Adrenal gland (tissue), 5 donors: ENCODE results near the gene CENPC.

ENCODE experiments used
- POLR2A ChIP-seq, 2 donors: fragments of 450-650 bp; IDR thresholded peaks; one replicate each; pipeline ENCODE4 v1.6.1; 2017; ENCODE audit warnings: antibody characterized with exemption in 2 of 2, mild to moderate bottlenecking in 2 of 2, moderate library complexity in 1 of 2
- TF ChIP-seq, protein P1 (sequence below), 6 experiments: fragments of 450-650 bp in 4 of 6; fragments of 200-600 bp in 2 of 6; sonication (generic) in 1 of 6; IDR thresholded peaks; 1 replicate in 5 of 6; 2 replicates in 1 of 6; pipeline versions ENCODE4 v1.5.1 to v1.8.0; 2016 to 2021; ENCODE audit warnings: antibody characterized with exemption in 6 of 6, mild to moderate bottlenecking in 2 of 6, moderate library complexity in 1 of 6
- donor health status: DM: no; HTN: no; CAD: no.

- TF ChIP-seq, protein P1, sequence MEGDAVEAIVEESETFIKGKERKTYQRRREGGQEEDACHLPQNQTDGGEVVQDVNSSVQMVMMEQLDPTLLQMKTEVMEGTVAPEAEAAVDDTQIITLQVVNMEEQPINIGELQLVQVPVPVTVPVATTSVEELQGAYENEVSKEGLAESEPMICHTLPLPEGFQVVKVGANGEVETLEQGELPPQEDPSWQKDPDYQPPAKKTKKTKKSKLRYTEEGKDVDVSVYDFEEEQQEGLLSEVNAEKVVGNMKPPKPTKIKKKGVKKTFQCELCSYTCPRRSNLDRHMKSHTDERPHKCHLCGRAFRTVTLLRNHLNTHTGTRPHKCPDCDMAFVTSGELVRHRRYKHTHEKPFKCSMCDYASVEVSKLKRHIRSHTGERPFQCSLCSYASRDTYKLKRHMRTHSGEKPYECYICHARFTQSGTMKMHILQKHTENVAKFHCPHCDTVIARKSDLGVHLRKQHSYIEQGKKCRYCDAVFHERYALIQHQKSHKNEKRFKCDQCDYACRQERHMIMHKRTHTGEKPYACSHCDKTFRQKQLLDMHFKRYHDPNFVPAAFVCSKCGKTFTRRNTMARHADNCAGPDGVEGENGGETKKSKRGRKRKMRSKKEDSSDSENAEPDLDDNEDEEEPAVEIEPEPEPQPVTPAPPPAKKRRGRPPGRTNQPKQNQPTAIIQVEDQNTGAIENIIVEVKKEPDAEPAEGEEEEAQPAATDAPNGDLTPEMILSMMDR (IDR thresholded peaks at IDR 0.05): no peak
- no peak for TF ChIP-seq POLR2A (IDR thresholded peaks at IDR 0.05)
Measured at GRCh38 chr4:67428819-67429218, 116.5 kb downstream of the CENPC start.
